GF-D8 (cell line): Measurements from ENCODE around the gene INAFM2.

Source experiments
- DNase-seq: peaks from one replicate; lab custom pipeline; 2025; lab: John Stamatoyannopoulos, UW

Gene INAFM2

GRCh38 chr15:40287968-40288367 is 35.5 kb upstream of the INAFM2 start:
- no peak for DNase-seq

GRCh38 chr15:40289140-40289775 is 34.2 kb upstream of the INAFM2 start:
- no peak for DNase-seq

- no peak for DNase-seq
These were observed 33.0 kb upstream of the INAFM2 start for GRCh38 chr15:40290545-40290917.

- DNase-seq, result no peak
These were observed 32.4 kb upstream of the INAFM2 start for GRCh38 chr15:40290918-40291574.

- DNase-seq, result no peak
These were observed 31.2 kb upstream of the INAFM2 start for GRCh38 chr15:40292246-40292645.

- DNase-seq, result no peak
These were observed 30.5 kb upstream of the INAFM2 start for GRCh38 chr15:40293006-40293405.

GRCh38 chr15:40293905-40294895 is 29.3 kb upstream of the INAFM2 start:
- DNase-seq, result no peak

- DNase-seq, result no peak
These were observed 28.2 kb upstream of the INAFM2 start for GRCh38 chr15:40295297-40295696.

GRCh38 chr15:40295877-40296560 is 27.5 kb upstream of the INAFM2 start:
- no peak for DNase-seq

GRCh38 chr15:40296561-40297230 is 26.8 kb upstream of the INAFM2 start:
- DNase-seq, result no peak

GRCh38 chr15:40297356-40297755 is 26.1 kb upstream of the INAFM2 start:
- no peak for DNase-seq

- no peak for DNase-seq
These were observed 25.1 kb upstream of the INAFM2 start for GRCh38 chr15:40298216-40298935.

- no peak for DNase-seq
These were observed 23.1 kb upstream of the INAFM2 start for GRCh38 chr15:40300367-40300766.

GRCh38 chr15:40300771-40301170 is 22.7 kb upstream of the INAFM2 start:
- no peak for DNase-seq

- DNase-seq, result no peak
These were observed 21.9 kb upstream of the INAFM2 start for GRCh38 chr15:40301467-40302179.

GRCh38 chr15:40302288-40302886 is 21.1 kb upstream of the INAFM2 start:
- no peak for DNase-seq

GRCh38 chr15:40302981-40303380 is 20.5 kb upstream of the INAFM2 start:
- DNase-seq, result no peak

GRCh38 chr15:40303576-40303975 is 19.9 kb upstream of the INAFM2 start:
- DNase-seq, result no peak

- no peak for DNase-seq
These were observed 18.2 kb upstream of the INAFM2 start for GRCh38 chr15:40305281-40305680.

- no peak for DNase-seq
These were observed 17.1 kb upstream of the INAFM2 start for GRCh38 chr15:40306371-40306770.
